ENCODE results near the gene P4HA3. TPM values are rescaled to one million over a fixed set of nuclear protein-coding genes. Genes with fewer than 3 reads are reported as not detected.
A peak's percentile ranks its signal among the peaks of the same experiment; 100 is the strongest.
"Not testable (repeated sequence)": the region's sequence is repeated elsewhere in the genome, so short reads cannot be mapped to it uniquely, and the experiment has no call there.

The P4HA3 gene
- 1.0 TPM for total RNA-seq
- 5.1 TPM for polyA plus RNA-seq

- H3K36me3 ChIP-seq (ENCODE audit: insufficient read depth), result no peaks in the 10 kb centered on the region
- H3K4me1 ChIP-seq (ENCODE audit: insufficient read depth), result no peaks in the 10 kb centered on the region
- no peak for DNase-seq (ENCODE audit: extremely low spot score)
- H3K27ac ChIP-seq (ENCODE audit: low read depth), result no peak within 1 kb of the TSS
- WGBS, result 4% methylated on average over 61 of the region's 62 CpGs
- peak within 1 kb of the TSS; percentile 51 for H3K4me3 ChIP-seq (ENCODE audit: low read depth, low read length)
Observed at GRCh38 chr11:74311352-74311926, at the start of gene P4HA3. TSS of gene P4HA3 (minus strand) at chr11:74311640. CDS start at chr11:74311611, 29 bp downstream.

- DNase-seq (ENCODE audit: extremely low spot score), result no peak
- H3K27ac ChIP-seq (ENCODE audit: low read depth), result no peak overlapping the region
- no peaks in the 10 kb centered on the region for H3K36me3 ChIP-seq (ENCODE audit: insufficient read depth)
- 88% methylated on average over 1 of the region's 1 CpG for WGBS
- H3K4me3 ChIP-seq (ENCODE audit: low read depth, low read length), result no peak overlapping the region
- no peaks in the 10 kb centered on the region for H3K4me1 ChIP-seq (ENCODE audit: insufficient read depth)
Observed at GRCh38 chr11:74357449-74357848, 46.0 kb upstream of the P4HA3 start.

GRCh38 chr11:74355626-74356025, 44.2 kb upstream of the P4HA3 start:
- WGBS, result 94% methylated on average over 2 of the region's 2 CpGs
- no peak overlapping the region for H3K4me3 ChIP-seq (ENCODE audit: low read depth, low read length)
- H3K4me1 ChIP-seq (ENCODE audit: insufficient read depth), result no peaks in the 10 kb centered on the region
- H3K27ac ChIP-seq (ENCODE audit: low read depth), result no peak overlapping the region
- H3K36me3 ChIP-seq (ENCODE audit: insufficient read depth), result no peaks in the 10 kb centered on the region
- no peak for DNase-seq (ENCODE audit: extremely low spot score)

GRCh38 chr11:74354036-74354435, 42.6 kb upstream of the P4HA3 start:
- Histone ChIP-seq H3K27ac (ENCODE audit: low read depth) (no peak overlapping the region), H3K36me3 (ENCODE audit: insufficient read depth) (no peaks in the 10 kb centered on the region), H3K4me1 (ENCODE audit: insufficient read depth) (no peaks in the 10 kb centered on the region), H3K4me3 (ENCODE audit: low read depth, low read length) (no peak overlapping the region)
- 64% methylated on average over 3 of the region's 3 CpGs for WGBS
- DNase-seq (ENCODE audit: extremely low spot score), result no peak

- 57% methylated on average over 2 of the region's 2 CpGs for WGBS
- H3K4me1 ChIP-seq (ENCODE audit: insufficient read depth), result no peaks in the 10 kb centered on the region
- no peaks in the 10 kb centered on the region for H3K36me3 ChIP-seq (ENCODE audit: insufficient read depth)
- H3K27ac ChIP-seq (ENCODE audit: low read depth), result no peak overlapping the region
- DNase-seq (ENCODE audit: extremely low spot score), result no peak
- no peak overlapping the region for H3K4me3 ChIP-seq (ENCODE audit: low read depth, low read length)
Observed at GRCh38 chr11:74347381-74347780, 35.9 kb upstream of the P4HA3 start.

GRCh38 chr11:74345420-74345819, 34.0 kb upstream of the P4HA3 start:
- 48% methylated on average over 1 of the region's 1 CpG for WGBS
- Histone ChIP-seq H3K4me1 (ENCODE audit: insufficient read depth) (no peaks in the 10 kb centered on the region), H3K27ac (ENCODE audit: low read depth) (no peak overlapping the region), H3K36me3 (ENCODE audit: insufficient read depth) (no peaks in the 10 kb centered on the region), H3K4me3 (ENCODE audit: low read depth, low read length) (no peak overlapping the region)
- no peak for DNase-seq (ENCODE audit: extremely low spot score)

- WGBS, result 49% methylated on average over 1 of the region's 1 CpG
- DNase-seq (ENCODE audit: extremely low spot score), result no peak
- H3K27ac ChIP-seq (ENCODE audit: low read depth), result no peak overlapping the region
- H3K36me3 ChIP-seq (ENCODE audit: insufficient read depth), result no peaks in the 10 kb centered on the region
- H3K4me1 ChIP-seq (ENCODE audit: insufficient read depth), result no peaks in the 10 kb centered on the region
- H3K4me3 ChIP-seq (ENCODE audit: low read depth, low read length), result no peak overlapping the region
Observed at GRCh38 chr11:74341921-74342320, 30.5 kb upstream of the P4HA3 start.

- no peak overlapping the region for H3K27ac ChIP-seq (ENCODE audit: low read depth)
- no peaks in the 10 kb centered on the region for H3K4me1 ChIP-seq (ENCODE audit: insufficient read depth)
- H3K36me3 ChIP-seq (ENCODE audit: insufficient read depth), result no peaks in the 10 kb centered on the region
- H3K4me3 ChIP-seq (ENCODE audit: low read depth, low read length), result no peak overlapping the region
- no peak for DNase-seq (ENCODE audit: extremely low spot score)
Observed at GRCh38 chr11:74339619-74340018, 28.2 kb upstream of the P4HA3 start.

GRCh38 chr11:74338963-74339362, 27.5 kb upstream of the P4HA3 start:
- 80% methylated on average over 6 of the region's 6 CpGs for WGBS
- Histone ChIP-seq H3K36me3 (ENCODE audit: insufficient read depth) (no peaks in the 10 kb centered on the region), H3K4me1 (ENCODE audit: insufficient read depth) (no peaks in the 10 kb centered on the region), H3K4me3 (ENCODE audit: low read depth, low read length) (no peak overlapping the region), H3K27ac (ENCODE audit: low read depth) (no peak overlapping the region)
- DNase-seq (ENCODE audit: extremely low spot score), result no peak

- DNase-seq (ENCODE audit: extremely low spot score), result no peak
- Histone ChIP-seq H3K36me3 (ENCODE audit: insufficient read depth) (no peaks in the 10 kb centered on the region), H3K4me3 (ENCODE audit: low read depth, low read length) (no peak overlapping the region), H3K4me1 (ENCODE audit: insufficient read depth) (no peaks in the 10 kb centered on the region), H3K27ac (ENCODE audit: low read depth) (no peak overlapping the region)
- 95% methylated on average over 1 of the region's 1 CpG for WGBS
Observed at GRCh38 chr11:74333193-74333592, 21.8 kb upstream of the P4HA3 start.

- Histone ChIP-seq H3K4me1 (ENCODE audit: insufficient read depth) (no peaks in the 10 kb centered on the region), H3K4me3 (ENCODE audit: low read depth, low read length) (no peak overlapping the region), H3K27ac (ENCODE audit: low read depth) (no peak overlapping the region), H3K36me3 (ENCODE audit: insufficient read depth) (no peaks in the 10 kb centered on the region)
- no peak for DNase-seq (ENCODE audit: extremely low spot score)
- WGBS, result 95% methylated on average over 1 of the region's 1 CpG
Observed at GRCh38 chr11:74332291-74332690, 20.9 kb upstream of the P4HA3 start.

GRCh38 chr11:74331000-74331399, 19.6 kb upstream of the P4HA3 start:
- not testable (repeated sequence) for H3K4me3 ChIP-seq (ENCODE audit: low read depth, low read length); H3K4me1 ChIP-seq (ENCODE audit: insufficient read depth); DNase-seq (ENCODE audit: extremely low spot score); H3K36me3 ChIP-seq (ENCODE audit: insufficient read depth); H3K27ac ChIP-seq (ENCODE audit: low read depth)
- 86% methylated on average over 6 of the region's 6 CpGs for WGBS

GRCh38 chr11:74330075-74330858, 18.8 kb upstream of the P4HA3 start:
- no peak overlapping the region for H3K27ac ChIP-seq (ENCODE audit: low read depth)
- H3K36me3 ChIP-seq (ENCODE audit: insufficient read depth), result no peaks in the 10 kb centered on the region
- H3K4me3 ChIP-seq (ENCODE audit: low read depth, low read length), result no peak overlapping the region
- DNase-seq (ENCODE audit: extremely low spot score), result no peak
- H3K4me1 ChIP-seq (ENCODE audit: insufficient read depth), result no peaks in the 10 kb centered on the region

GRCh38 chr11:74327076-74327475, 15.6 kb upstream of the P4HA3 start:
- H3K27ac ChIP-seq (ENCODE audit: low read depth), result no peak overlapping the region
- H3K4me3 ChIP-seq (ENCODE audit: low read depth, low read length), result no peak overlapping the region
- no peaks in the 10 kb centered on the region for H3K36me3 ChIP-seq (ENCODE audit: insufficient read depth)
- H3K4me1 ChIP-seq (ENCODE audit: insufficient read depth), result no peaks in the 10 kb centered on the region
- no peak for DNase-seq (ENCODE audit: extremely low spot score)
- whole genome bisulfite sequencing, result 98% methylated on average over 1 of the region's 1 CpG

Measured in urinary bladder (tissue), 4 donors.